Upper lobe of left lung (tissue), 6 donors: ENCODE measurements around the gene DHX29. TPM values are rescaled to one million over a fixed set of nuclear protein-coding genes. Genes with fewer than 3 reads are reported as not detected.
A peak's percentile ranks its signal among the peaks of the same experiment; 100 is the strongest.

ENCODE experiments used
- ATAC-seq, 2 donors: fragments of 200-7000 bp; cut with Tn5 transposase; one replicate each; pipeline ENCODE4 v1.9.1; 2022; ENCODE audit warnings: mild to moderate bottlenecking in 2 of 2, moderate library complexity in 2 of 2; ENCODE audit not compliant: low FRiP score in 2 of 2
- DNase-seq, 2 donors: peaks; one replicate each; pipeline ENCODE4 v3.0.0-alpha.2; 2019 to 2020
- H3K27ac ChIP-seq, 4 donors: fragments of 200-600 bp; sonication (generic); one replicate each; pipeline ENCODE4 v1.5.1; 2016 to 2019
- H3K27me3 ChIP-seq, 4 donors: fragments of 200-600 bp; sonication (generic); one replicate each; pipeline ENCODE4 v1.5.1; 2017 to 2019
- H3K36me3 ChIP-seq, 4 donors: fragments of 200-600 bp; sonication (generic); one replicate each; pipeline ENCODE4 v1.5.1; 2016 to 2019
- H3K4me1 ChIP-seq, 4 donors: fragments of 200-600 bp; sonication (generic); one replicate each; pipeline ENCODE4 v1.5.1; 2018 to 2019
- H3K4me3 ChIP-seq, 4 donors: fragments of 200-600 bp; sonication (generic); one replicate each; pipeline ENCODE4 v1.5.1; 2017 to 2019; ENCODE audit warnings: mild to moderate bottlenecking in 2 of 4, moderate library complexity in 1 of 4
- H3K9me3 ChIP-seq, 4 donors: fragments of 200-600 bp; sonication (generic); one replicate each; pipeline ENCODE4 v1.5.1; 2018 to 2019
- EP300 ChIP-seq, 4 donors: sonication (generic); formaldehyde crosslinking; IDR thresholded peaks; one replicate each; pipeline ENCODE4 v1.5.1; 2017; ENCODE audit warnings: antibody characterized with exemption in 4 of 4, control low read depth in 2 of 4
- POLR2A ChIP-seq, 4 donors: fragments of 450-650 bp; IDR thresholded peaks; one replicate each; pipeline ENCODE4 v1.5.1; 2016 to 2017; ENCODE audit warnings: antibody characterized with exemption in 4 of 4, mild to moderate bottlenecking in 2 of 4
- POLR2AphosphoS5 ChIP-seq, 2 donors: sonication (generic); formaldehyde crosslinking; IDR thresholded peaks; one replicate each; pipeline ENCODE4 v1.5.1; 2017; ENCODE audit warnings: antibody characterized with exemption in 2 of 2
- WGBS, 2 donors: methylation state at CpG; one replicate each; pipeline ENCODE4 v1.1.5; 2017 to 2018; 5-methylcytosine and 5-hydroxymethylcytosine counted together
- total RNA-seq, 6 donors: library from RNA; depleted of rRNA in 4 of 6; stranded (reverse); fragments of >200 nt in 4 of 6; gene quantifications; one replicate each; pipeline versions ENCODE4 v1.1.0 to v1.2.1, GENCODE V29; 2016 to 2021
- TF ChIP-seq, protein P1 (sequence below), 6 experiments: fragments of 450-650 bp in 4 of 6; fragments of 200-600 bp in 2 of 6; sonication (generic) in 2 of 6; IDR thresholded peaks; one replicate each; pipeline ENCODE4 v1.5.1; 2016 to 2019; ENCODE audit warnings: antibody characterized with exemption in 6 of 6
- donor health status: DM: no; HTN: no; CAD: no; lungs with moderate emphysema.
- donor health status: DM: no; HTN: yes; CAD: no; lungs with severe emphysema.

The DHX29 gene
- total RNA-seq, 6 donors from 2014 or later, result 19.5 to 36.7 (median 24.1) TPM

DNA sequence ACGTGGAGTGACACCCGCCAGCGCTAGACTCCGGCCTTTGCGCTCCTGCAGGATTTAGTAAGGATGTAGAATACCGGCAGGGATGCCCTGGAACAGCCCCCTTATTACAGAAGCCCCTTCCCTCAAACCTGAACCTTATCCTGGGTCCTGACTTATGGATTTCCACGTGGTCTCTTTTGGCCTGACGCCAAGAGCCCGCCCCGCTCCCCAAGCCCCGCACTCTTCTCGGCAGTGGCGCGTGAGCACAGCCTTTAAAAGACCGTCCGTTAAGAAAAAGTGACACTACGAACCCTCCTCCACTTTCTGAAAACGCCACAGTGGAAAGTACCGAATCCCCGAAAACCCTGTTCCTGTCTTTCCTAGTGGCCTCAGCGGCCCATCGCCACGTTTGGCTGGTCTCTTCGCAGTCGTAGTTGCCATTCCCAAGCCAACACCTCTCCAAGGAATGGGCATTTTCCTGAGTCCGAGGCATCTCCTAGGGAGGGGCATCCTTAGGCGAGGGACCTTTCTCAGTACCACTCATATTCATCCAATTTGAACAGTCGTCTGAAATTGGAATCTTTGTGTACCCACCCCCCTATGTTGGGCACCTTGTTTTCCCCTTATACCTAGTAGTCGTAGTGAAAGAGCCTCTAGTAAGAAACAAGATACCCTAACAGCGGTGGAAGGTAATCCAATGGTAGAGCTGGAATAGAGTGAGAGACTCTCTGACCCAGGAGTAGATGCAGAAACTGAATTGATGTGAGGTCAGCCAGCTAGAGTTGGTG is 79.6 kb downstream of the DHX29 start:
- peak in 1 of 2 donors; percentile 48 for DNase-seq
- 7 to 8% methylated on average over 17 to 30 of the region's 30 CpGs for WGBS, 2 donors
- Histone ChIP-seq H3K4me3 (peak overlapping the region in 3 of 4 donors; percentile 31 to 44 (median 39)), H3K4me1 (peaks cover 41 to 44% (median 44%) of the 10 kb centered on the region in 4 donors), H3K9me3 (no peaks in the 10 kb centered on the region), H3K27me3 (peaks cover 0 to 92% (median 60%) of the 10 kb centered on the region in 4 donors), H3K36me3 (no peaks in the 10 kb centered on the region), H3K27ac (no peak overlapping the region)
- no peak for ATAC-seq
- TF ChIP-seq, protein P1, sequence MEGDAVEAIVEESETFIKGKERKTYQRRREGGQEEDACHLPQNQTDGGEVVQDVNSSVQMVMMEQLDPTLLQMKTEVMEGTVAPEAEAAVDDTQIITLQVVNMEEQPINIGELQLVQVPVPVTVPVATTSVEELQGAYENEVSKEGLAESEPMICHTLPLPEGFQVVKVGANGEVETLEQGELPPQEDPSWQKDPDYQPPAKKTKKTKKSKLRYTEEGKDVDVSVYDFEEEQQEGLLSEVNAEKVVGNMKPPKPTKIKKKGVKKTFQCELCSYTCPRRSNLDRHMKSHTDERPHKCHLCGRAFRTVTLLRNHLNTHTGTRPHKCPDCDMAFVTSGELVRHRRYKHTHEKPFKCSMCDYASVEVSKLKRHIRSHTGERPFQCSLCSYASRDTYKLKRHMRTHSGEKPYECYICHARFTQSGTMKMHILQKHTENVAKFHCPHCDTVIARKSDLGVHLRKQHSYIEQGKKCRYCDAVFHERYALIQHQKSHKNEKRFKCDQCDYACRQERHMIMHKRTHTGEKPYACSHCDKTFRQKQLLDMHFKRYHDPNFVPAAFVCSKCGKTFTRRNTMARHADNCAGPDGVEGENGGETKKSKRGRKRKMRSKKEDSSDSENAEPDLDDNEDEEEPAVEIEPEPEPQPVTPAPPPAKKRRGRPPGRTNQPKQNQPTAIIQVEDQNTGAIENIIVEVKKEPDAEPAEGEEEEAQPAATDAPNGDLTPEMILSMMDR (IDR thresholded peaks at IDR 0.05), result no peak
- no peak for TF ChIP-seq POLR2AphosphoS5 (IDR thresholded peaks at IDR 0.05)
- no peak for TF ChIP-seq EP300 (IDR thresholded peaks at IDR 0.05)

DNA sequence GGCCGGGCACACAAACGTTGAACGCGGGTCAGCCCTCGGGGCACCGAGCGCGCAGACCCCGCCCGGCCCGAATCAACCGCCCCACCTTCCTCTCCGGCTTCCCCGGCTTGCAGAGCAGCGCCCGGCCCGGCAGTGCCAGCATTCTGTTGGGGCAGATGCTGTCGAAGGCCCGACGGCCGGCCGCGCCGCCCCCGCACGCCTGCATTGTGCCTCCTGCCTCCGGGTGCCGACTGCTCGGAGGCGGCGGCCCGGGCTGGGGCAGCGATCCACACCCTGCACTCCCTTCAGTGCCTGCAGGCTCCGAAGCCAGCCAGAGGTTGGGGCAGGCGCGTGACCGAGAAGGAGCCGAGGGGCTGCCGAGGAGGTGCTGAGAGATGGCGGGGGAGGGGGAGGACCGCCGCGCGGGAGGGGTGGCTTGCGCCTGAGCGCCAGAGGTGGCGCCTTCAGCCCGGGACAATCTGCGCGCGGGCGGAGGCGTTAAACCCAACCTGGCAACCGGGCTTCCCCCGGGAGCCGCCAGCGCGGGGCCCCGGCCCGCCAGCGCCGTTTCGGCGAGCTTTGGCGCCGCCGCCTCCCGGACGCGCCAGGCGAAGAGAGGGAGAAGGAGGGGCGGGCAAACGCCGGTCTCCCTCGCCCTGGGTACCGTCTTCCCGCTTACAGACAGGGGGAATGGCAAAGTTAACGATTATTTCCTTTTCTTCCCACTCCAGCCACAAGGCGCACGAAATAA is 80.4 kb downstream of the DHX29 start, which contains the start of gene MCIDAS:
Gene MCIDAS (minus strand): TSS at position 382 of the 730 bp plus-strand sequence. CDS start 177 bp downstream, at position 205.
- DNase-seq (peak in 1 of 2 donors; percentile 89), ATAC-seq (peak in 1 of 2 donors; percentile 37)
- H3K27me3 ChIP-seq, result peaks cover 0 to 92% (median 60%) of the 10 kb centered on the region in 4 donors

DNA sequence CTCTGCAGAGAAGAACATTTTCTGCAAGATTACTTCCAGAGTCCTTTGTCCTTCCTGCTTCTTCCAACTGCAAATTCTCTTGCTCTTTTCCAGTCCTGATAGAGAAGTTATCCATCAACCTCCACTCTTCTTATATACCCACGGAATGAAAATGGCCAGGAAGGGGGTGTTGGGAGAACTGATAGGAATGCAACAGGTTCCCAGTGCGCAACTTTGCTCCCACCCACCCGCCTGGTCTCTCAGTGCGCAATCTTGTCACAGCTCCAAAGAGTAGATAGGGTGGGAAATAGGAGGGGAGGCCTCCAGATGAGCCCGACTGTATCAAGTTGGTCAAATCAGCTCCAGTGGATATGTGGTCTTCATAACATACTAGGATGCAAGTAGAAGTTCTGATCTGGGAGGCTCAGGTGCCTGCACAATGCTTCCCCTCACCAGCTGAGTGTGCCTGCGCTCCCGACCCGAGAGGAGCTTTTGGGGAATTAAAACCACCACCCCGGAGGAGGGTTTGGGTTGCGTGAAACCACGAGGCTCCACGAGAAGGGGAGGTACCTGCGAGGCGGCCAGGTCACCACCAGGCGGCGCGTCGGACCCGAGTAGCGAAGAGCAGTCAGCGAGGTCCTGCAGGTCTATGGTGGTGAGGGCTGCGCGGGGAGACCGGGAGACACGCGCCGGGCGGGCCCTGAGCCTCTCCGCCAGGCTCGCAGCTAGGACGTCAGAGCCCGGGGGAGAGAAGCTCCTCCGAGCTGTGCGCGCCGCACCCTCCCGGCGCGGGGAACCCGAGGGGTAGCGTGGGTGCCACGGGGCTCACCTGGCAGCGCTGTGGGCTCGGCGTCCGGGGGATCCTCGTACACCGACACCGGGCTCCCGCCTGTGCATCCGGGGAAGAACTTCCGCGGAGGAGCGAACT is 81.2 kb downstream of the DHX29 start:
- TF ChIP-seq, protein P1 (IDR thresholded peaks at IDR 0.05), result peak in 4 of 6 experiments; percentile 6 to 47 (median 34)
- TF ChIP-seq POLR2AphosphoS5 (IDR thresholded peaks at IDR 0.05), result no peak
- Histone ChIP-seq H3K27me3 (peaks cover 0 to 92% (median 58%) of the 10 kb centered on the region in 4 donors), H3K4me3 (peak overlapping the region in 3 of 4 donors; percentile 31 to 44 (median 39)), H3K9me3 (no peaks in the 10 kb centered on the region), H3K4me1 (peaks cover 26 to 29% (median 29%) of the 10 kb centered on the region in 4 donors), H3K36me3 (no peaks in the 10 kb centered on the region), H3K27ac (no peak overlapping the region)
- 5 to 29% methylated on average over 6 to 49 of the region's 54 CpGs for WGBS, 2 donors
- DNase-seq, result peak in 1 of 2 donors; percentile 88
- ATAC-seq, result peak; percentile 34 to 58

More for the DNA sequence above, 80.4 kb downstream of the DHX29 start, which contains the start of gene MCIDAS:
- Histone ChIP-seq H3K9me3 (no peaks in the 10 kb centered on the region), H3K4me1 (peaks cover 34 to 38% (median 36%) of the 10 kb centered on the region in 4 donors), H3K36me3 (no peaks in the 10 kb centered on the region), H3K27ac (no peak within 1 kb of the TSS), H3K4me3 (peak within 1 kb of the TSS in 3 of 4 donors; percentile 31 to 44 (median 39))
- WGBS, 2 donors, result 2 to 3% methylated on average over 20 to 73 of the region's 80 CpGs
- TF ChIP-seq, protein P1 (IDR thresholded peaks at IDR 0.05), result peak in 1 of 6 experiments; percentile 15
- TF ChIP-seq POLR2A (IDR thresholded peaks at IDR 0.05), result no peak

DNA sequence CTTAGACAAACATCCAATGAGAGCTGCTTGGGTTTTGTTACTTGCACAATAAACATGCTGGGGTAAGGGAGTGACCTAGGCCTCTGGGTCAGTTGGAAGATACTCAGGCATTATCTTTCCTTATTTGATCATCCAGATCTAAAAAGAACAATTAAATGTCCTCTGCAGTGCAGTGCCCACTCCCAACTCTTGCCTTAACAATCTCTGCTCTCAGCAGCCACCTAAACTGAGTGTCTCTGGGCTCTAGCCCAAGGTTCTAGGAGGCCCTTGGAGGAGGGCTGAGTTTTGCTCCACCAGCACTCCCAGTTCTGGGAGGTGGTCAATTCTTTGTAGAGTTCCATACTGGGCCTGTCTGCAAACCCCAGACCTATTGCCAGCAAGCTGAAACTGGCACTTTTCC is 82.1 kb downstream of the DHX29 start:
- Histone ChIP-seq H3K27me3 (peaks cover 0 to 93% (median 56%) of the 10 kb centered on the region in 4 donors), H3K36me3 (no peaks in the 10 kb centered on the region), H3K4me1 (peaks cover 31 to 36% (median 33%) of the 10 kb centered on the region in 4 donors), H3K9me3 (no peaks in the 10 kb centered on the region), H3K27ac (no peak overlapping the region), H3K4me3 (no peak overlapping the region)
- no peak for DNase-seq
- TF ChIP-seq EP300 (IDR thresholded peaks at IDR 0.05) (no peak), POLR2AphosphoS5 (IDR thresholded peaks at IDR 0.05) (no peak), POLR2A (IDR thresholded peaks at IDR 0.05) (no peak)
- TF ChIP-seq, protein P1 (IDR thresholded peaks at IDR 0.05), result no peak
- ATAC-seq, result no peak
